ENCODE data around the gene DLG5.

DLG5 gene

GRCh38 chr10:77892021-77892739 is 34.4 kb downstream of the DLG5 start:
- no peak for DNase-seq (ENCODE audit: low read depth in 3 of 3, low spot score in 1 of 3)

- no peak for DNase-seq (ENCODE audit: low read depth in 3 of 3, low spot score in 1 of 3)
Observed at GRCh38 chr10:77890097-77890496, 36.5 kb downstream of the DLG5 start.

GRCh38 chr10:77889277-77889903 is 37.2 kb downstream of the DLG5 start:
- no peak for DNase-seq (ENCODE audit: low read depth in 3 of 3, low spot score in 1 of 3)

GRCh38 chr10:77888356-77888703 is 38.2 kb downstream of the DLG5 start:
- DNase-seq (ENCODE audit: low read depth in 3 of 3, low spot score in 1 of 3) = no peak

- DNase-seq (ENCODE audit: low read depth in 3 of 3, low spot score in 1 of 3) = no peak
Observed at GRCh38 chr10:77887631-77888355, 38.8 kb downstream of the DLG5 start.

GRCh38 chr10:77886795-77887355 is 39.7 kb downstream of the DLG5 start:
- no peak for DNase-seq (ENCODE audit: low read depth in 3 of 3, low spot score in 1 of 3)

GRCh38 chr10:77884181-77884580 is 42.4 kb downstream of the DLG5 start:
- no peak for DNase-seq (ENCODE audit: low read depth in 3 of 3, low spot score in 1 of 3)

- DNase-seq (ENCODE audit: low read depth in 3 of 3, low spot score in 1 of 3) = no peak
Observed at GRCh38 chr10:77881636-77882035, 44.9 kb downstream of the DLG5 start.

- no peak for DNase-seq (ENCODE audit: low read depth in 3 of 3, low spot score in 1 of 3)
Observed at GRCh38 chr10:77881222-77881621, 45.3 kb downstream of the DLG5 start.

GRCh38 chr10:77879710-77880109 is 46.8 kb downstream of the DLG5 start:
- DNase-seq (ENCODE audit: low read depth in 3 of 3, low spot score in 1 of 3) = no peak

GRCh38 chr10:77879065-77879464 is 47.5 kb downstream of the DLG5 start:
- no peak for DNase-seq (ENCODE audit: low read depth in 3 of 3, low spot score in 1 of 3)

- DNase-seq (ENCODE audit: low read depth in 3 of 3, low spot score in 1 of 3) = no peak
Observed at GRCh38 chr10:77877441-77878344, 48.9 kb downstream of the DLG5 start.

GRCh38 chr10:77875730-77876129 is 50.8 kb downstream of the DLG5 start:
- DNase-seq (ENCODE audit: low read depth in 3 of 3, low spot score in 1 of 3) = no peak

- no peak for DNase-seq (ENCODE audit: low read depth in 3 of 3, low spot score in 1 of 3)
Observed at GRCh38 chr10:77874872-77875271, 51.7 kb downstream of the DLG5 start.

- no peak for DNase-seq (ENCODE audit: low read depth in 3 of 3, low spot score in 1 of 3)
Observed at GRCh38 chr10:77873536-77874380, 52.8 kb downstream of the DLG5 start.

GRCh38 chr10:77872947-77873535 is 53.5 kb downstream of the DLG5 start:
- DNase-seq (ENCODE audit: low read depth in 3 of 3, low spot score in 1 of 3) = no peak

- no peak for DNase-seq (ENCODE audit: low read depth in 3 of 3, low spot score in 1 of 3)
Observed at GRCh38 chr10:77872151-77872946, 54.2 kb downstream of the DLG5 start.

- no peak for DNase-seq (ENCODE audit: low read depth in 3 of 3, low spot score in 1 of 3)
Observed at GRCh38 chr10:77869626-77870420, 56.7 kb downstream of the DLG5 start.

Measured in stimulated activated CD4-positive, alpha-beta T cell treated with anti-CD3 and anti-CD28 coated beads, TNF-alpha, amount 100 ng/mL, for 1 hour (primary cell).